Type B pancreatic cell (in vitro differentiated cells): Measurements from ENCODE around the gene PID1. TPM values are rescaled to one million over a fixed set of nuclear protein-coding genes. Genes with fewer than 3 reads are reported as not detected.

ENCODE experiments used
- DNase-seq: peaks from one replicate; pipeline ENCODE4 v3.0.0; 2021; ENCODE audit warnings: mixed read lengths; ENCODE audit not compliant: unreplicated experiment; ENCODE audit errors: extremely low spot score
- H3K27ac Mint-ChIP-seq: 2 replicates; pipeline ENCODE4 v1.8.0; 2021; ENCODE audit warnings: mild to moderate bottlenecking, mixed read lengths
- H3K27me3 Mint-ChIP-seq: 2 replicates; pipeline ENCODE4 v1.8.0; 2021; ENCODE audit warnings: mixed read lengths
- H3K36me3 Mint-ChIP-seq: 2 replicates; pipeline ENCODE4 v1.8.0; 2021; ENCODE audit warnings: mixed read lengths
- H3K4me1 Mint-ChIP-seq: one replicate; pipeline ENCODE4 v1.8.0; 2021; ENCODE audit warnings: mixed read lengths; ENCODE audit not compliant: unreplicated experiment
- H3K4me3 Mint-ChIP-seq: 2 replicates; pipeline ENCODE4 v1.8.0; 2021; ENCODE audit warnings: mild to moderate bottlenecking, mixed read lengths
- H3K9me3 Mint-ChIP-seq: 2 replicates; pipeline ENCODE4 v1.8.0; 2021; ENCODE audit warnings: mixed read lengths
- total RNA-seq: library from RNA; stranded (reverse); gene quantifications from 2 replicates; pipeline ENCODE4 v1.2.1, GENCODE V29; 2021; ENCODE audit warnings: low replicate concordance
- TF ChIP-seq, protein P1 (sequence below): fragments of 200-600 bp; sonication (generic); conservative IDR thresholded peaks from 2 replicates; pipeline ENCODE4 v1.5.0; 2021; ENCODE audit warnings: antibody characterized with exemption, mild to moderate bottlenecking

Gene PID1
- total RNA-seq, 1 donor from 2014 or later = 0.92 TPM

DNA sequence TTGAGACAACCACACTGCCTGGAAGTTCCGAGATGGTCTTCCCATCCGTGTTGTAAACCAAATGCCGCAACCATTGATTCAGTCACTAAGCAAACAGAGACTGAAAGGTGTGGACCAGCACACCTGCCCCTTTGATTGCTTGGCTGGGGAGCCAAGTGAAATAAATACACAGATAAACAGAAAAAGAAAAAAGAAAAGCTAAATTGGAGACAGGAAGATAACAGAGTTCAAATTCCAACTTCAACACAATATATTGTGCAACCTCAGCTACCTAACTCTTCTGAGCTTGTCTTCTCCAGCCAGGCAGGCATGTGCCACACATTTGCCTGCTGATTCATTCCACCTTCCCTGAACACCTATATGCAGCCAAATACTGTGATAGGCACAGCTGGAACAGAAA lies 110.9 kb downstream of the PID1 start:
- H3K27ac Mint-ChIP-seq = no peak overlapping the region
- TF ChIP-seq, protein P1, sequence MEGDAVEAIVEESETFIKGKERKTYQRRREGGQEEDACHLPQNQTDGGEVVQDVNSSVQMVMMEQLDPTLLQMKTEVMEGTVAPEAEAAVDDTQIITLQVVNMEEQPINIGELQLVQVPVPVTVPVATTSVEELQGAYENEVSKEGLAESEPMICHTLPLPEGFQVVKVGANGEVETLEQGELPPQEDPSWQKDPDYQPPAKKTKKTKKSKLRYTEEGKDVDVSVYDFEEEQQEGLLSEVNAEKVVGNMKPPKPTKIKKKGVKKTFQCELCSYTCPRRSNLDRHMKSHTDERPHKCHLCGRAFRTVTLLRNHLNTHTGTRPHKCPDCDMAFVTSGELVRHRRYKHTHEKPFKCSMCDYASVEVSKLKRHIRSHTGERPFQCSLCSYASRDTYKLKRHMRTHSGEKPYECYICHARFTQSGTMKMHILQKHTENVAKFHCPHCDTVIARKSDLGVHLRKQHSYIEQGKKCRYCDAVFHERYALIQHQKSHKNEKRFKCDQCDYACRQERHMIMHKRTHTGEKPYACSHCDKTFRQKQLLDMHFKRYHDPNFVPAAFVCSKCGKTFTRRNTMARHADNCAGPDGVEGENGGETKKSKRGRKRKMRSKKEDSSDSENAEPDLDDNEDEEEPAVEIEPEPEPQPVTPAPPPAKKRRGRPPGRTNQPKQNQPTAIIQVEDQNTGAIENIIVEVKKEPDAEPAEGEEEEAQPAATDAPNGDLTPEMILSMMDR = no peak

DNA sequence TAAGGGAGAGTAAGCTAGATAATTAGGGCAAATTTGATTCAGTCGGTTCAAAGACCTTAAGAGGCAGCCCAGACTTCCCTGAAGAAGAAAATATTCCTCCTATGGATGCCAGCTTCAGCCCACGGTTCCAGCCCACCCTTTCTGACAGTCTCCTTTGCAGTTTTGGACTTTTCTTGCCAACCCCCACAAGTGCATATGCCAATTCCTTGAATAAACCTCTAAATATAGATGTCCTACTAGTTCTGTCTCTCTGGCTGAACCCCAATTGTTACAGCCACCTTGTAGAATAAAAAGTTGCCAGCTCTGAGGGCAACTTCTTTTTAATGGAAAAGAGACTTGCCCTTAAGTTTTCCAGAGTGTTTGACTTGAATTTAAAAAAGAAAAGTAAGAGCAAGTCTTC lies 111.7 kb downstream of the PID1 start:
- H3K36me3 Mint-ChIP-seq = no peaks in the 10 kb centered on the region
- peaks cover under 1% of the 10 kb centered on the region for H3K27me3 Mint-ChIP-seq
- no peak overlapping the region for H3K4me3 Mint-ChIP-seq
- H3K4me1 Mint-ChIP-seq = peaks cover 4% of the 10 kb centered on the region
- no peaks in the 10 kb centered on the region for H3K9me3 Mint-ChIP-seq
- no peak overlapping the region for H3K27ac Mint-ChIP-seq
- TF ChIP-seq, protein P1 = no peak
- no peak for DNase-seq

More for the DNA sequence above, 110.9 kb downstream of the PID1 start:
- Mint-ChIP-seq H3K4me3 (no peak overlapping the region), H3K4me1 (peaks cover 4% of the 10 kb centered on the region), H3K36me3 (no peaks in the 10 kb centered on the region), H3K27me3 (no peaks in the 10 kb centered on the region), H3K9me3 (no peaks in the 10 kb centered on the region)
- no peak for DNase-seq

DNA sequence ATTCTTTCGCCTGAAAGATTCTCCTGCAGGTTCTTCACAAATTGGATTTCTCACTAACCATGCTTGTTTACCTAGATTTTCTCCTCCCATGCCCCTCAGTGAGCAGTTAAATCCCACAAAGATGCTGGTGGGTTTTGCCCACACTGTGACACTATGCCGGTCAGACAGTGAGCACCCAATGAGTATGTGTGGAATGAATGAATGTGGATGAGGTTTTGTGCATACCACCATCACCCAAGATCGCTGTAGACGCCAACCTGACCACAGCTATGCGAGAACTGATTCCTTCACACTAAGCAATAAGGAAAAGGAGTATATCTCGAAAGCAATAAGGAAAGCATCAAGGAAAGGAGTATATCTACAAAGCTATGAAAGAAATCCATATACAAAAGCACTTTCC lies 116.7 kb downstream of the PID1 start:
- no peaks in the 10 kb centered on the region for H3K36me3 Mint-ChIP-seq
- no peak overlapping the region for H3K4me3 Mint-ChIP-seq
- H3K4me1 Mint-ChIP-seq = no peaks in the 10 kb centered on the region
- TF ChIP-seq, protein P1 = no peak
- peaks cover 3% of the 10 kb centered on the region for H3K27me3 Mint-ChIP-seq
- no peak overlapping the region for H3K27ac Mint-ChIP-seq
- H3K9me3 Mint-ChIP-seq = no peaks in the 10 kb centered on the region
- DNase-seq = no peak

DNA sequence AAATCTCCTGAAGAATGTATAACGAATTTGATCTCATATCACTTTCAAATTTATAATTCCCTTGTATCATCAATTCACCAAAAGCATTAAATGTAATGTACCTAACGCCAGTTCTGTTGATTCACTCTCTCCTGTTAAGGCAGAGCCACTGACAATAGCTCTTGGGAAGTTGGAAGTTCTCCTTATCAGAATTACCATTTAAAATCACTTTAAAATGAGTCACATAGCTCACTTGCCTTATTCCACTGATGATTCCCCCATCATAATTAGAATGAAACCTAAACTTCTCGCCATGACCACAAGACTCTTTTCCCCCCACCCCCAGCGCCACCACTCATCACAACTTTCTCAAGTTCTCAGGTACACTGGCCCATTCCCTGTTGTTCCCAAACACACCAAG lies 117.1 kb downstream of the PID1 start:
- TF ChIP-seq, protein P1 = no peak
- Mint-ChIP-seq H3K9me3 (no peaks in the 10 kb centered on the region), H3K27me3 (peaks cover 3% of the 10 kb centered on the region), H3K4me3 (no peak overlapping the region), H3K27ac (no peak overlapping the region), H3K36me3 (no peaks in the 10 kb centered on the region), H3K4me1 (no peaks in the 10 kb centered on the region)
- no peak for DNase-seq

DNA sequence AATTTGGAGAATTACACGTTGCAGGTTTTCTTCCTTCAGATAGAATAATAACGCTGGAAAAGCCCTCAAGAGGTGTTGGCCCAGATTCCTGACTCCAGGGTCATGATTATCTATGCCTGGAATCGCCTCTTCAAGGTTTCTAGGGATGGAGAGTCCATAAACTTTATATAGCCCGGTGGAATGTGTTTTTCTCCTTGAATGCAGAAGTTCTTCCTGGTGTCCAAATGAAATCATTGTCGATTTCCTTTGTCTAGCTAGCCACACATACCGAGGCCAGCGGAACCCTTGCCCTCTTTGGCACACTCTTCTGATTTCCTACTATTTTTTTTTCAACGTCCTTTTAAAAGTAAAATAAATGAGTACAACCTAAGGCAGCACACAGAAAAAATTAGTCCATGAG lies 117.8 kb downstream of the PID1 start:
- DNase-seq = no peak
- Mint-ChIP-seq H3K36me3 (no peaks in the 10 kb centered on the region), H3K9me3 (no peaks in the 10 kb centered on the region), H3K4me1 (no peaks in the 10 kb centered on the region), H3K4me3 (no peak overlapping the region), H3K27me3 (peaks cover 3% of the 10 kb centered on the region), H3K27ac (no peak overlapping the region)
- TF ChIP-seq, protein P1 = no peak

DNA sequence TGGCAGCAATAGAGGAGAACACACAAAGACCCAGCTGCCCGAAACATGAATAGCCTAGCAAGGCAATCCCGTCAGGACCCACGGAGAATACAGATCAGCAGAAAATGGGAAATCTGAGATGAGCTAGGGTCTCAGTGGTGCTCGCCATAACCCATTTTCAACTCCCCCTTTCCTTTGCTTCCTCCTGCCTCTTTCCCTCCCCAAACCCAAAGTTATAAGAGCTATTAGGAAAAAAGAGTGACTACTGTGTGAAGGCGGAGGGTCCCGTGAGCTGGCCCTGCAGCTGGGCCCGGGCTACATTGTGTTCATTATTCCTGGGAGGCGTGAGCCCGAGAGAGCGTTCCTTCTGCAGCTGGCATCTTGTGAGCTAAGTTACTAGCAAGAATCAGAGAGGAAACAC lies 118.4 kb downstream of the PID1 start:
- DNase-seq = no peak
- H3K27me3 Mint-ChIP-seq = peaks cover 3% of the 10 kb centered on the region
- no peaks in the 10 kb centered on the region for H3K36me3 Mint-ChIP-seq
- H3K27ac Mint-ChIP-seq = no peak overlapping the region
- no peaks in the 10 kb centered on the region for H3K4me1 Mint-ChIP-seq
- H3K9me3 Mint-ChIP-seq = no peaks in the 10 kb centered on the region
- no peak overlapping the region for H3K4me3 Mint-ChIP-seq
- TF ChIP-seq, protein P1 = no peak
